HCT116 (cell line): Measurements from ENCODE around the gene KSR2. TPM values are rescaled to one million over a fixed set of nuclear protein-coding genes. Genes with fewer than 3 reads are reported as not detected.
A peak's percentile ranks its signal among the peaks of the same experiment; 100 is the strongest.

Experiments
- ATAC-seq: fragments of 200-7000 bp; cut with Tn5 transposase; 2 replicates; pipeline ENCODE4 v1.9.1; 2020; ENCODE audit warnings: mild to moderate bottlenecking, moderate library complexity
- BruUV-seq: library from RNA; stranded (reverse); fragments of 400-500 nt; replicated peaks from 2 replicates; lab custom pipeline; 2021; lab: Mats Ljungman, UMichigan
- CTCF ChIA-PET: fragments of 300-600 bp; sonication (Branson Sonifier 250); formaldehyde crosslinking; loops from one replicate; lab custom pipeline; 2021; ENCODE audit warnings: antibody characterized with exemption; lab: Charles Lee
- POLR2A ChIA-PET: fragments of 300-600, 350-600 bp; sonication (Branson Sonifier 250); formaldehyde crosslinking; loops from one replicate; lab custom pipeline; 2021; ENCODE audit warnings: antibody characterized with exemption; lab: Charles Lee
- RAD21 ChIA-PET, 2 experiments: fragments of 300-600 bp; sonication (Branson Sonifier 250); formaldehyde crosslinking; loops; one replicate each; lab custom pipeline; 2023; ENCODE audit warnings: low total read pairs in 2 of 2; ENCODE audit not compliant: uncharacterized antibody in 2 of 2, unreplicated experiment in 2 of 2, low non-redundant PET in 1 of 2; lab: Charles Lee
- DNase-seq: peaks from one replicate; pipeline ENCODE4 v3.0.0-alpha.2; 2010; ENCODE audit warnings: low read depth, low spot score
- H2AFZ ChIP-seq: fragments of 200-600 bp; shearing (Covaris generic), sonication (generic); 2 replicates; pipeline ENCODE4 v1.6.1; 2017; ENCODE audit warnings: low read depth, mixed run types, mixed read lengths, antibody characterized with exemption, low read length; ENCODE audit not compliant: poor library complexity, severe bottlenecking
- H3K27ac ChIP-seq: 2 replicates; pipeline ENCODE4 v1.5.1; 2012; ENCODE audit warnings: low read depth, low read length
- H3K27me3 ChIP-seq: fragments of 200-600 bp; sonication (generic); 2 replicates; pipeline ENCODE4 v1.6.1; 2016; ENCODE audit warnings: mixed run types, low read length, mixed read lengths; ENCODE audit not compliant: insufficient read depth
- H3K36me3 ChIP-seq, 2 experiments: fragments of 200-500 bp in 1 of 2; fragments of 200-600 bp in 1 of 2; sonication (Bioruptor generic) in 1 of 2; sonication (generic) in 1 of 2; 2 replicates each; pipeline versions ENCODE4 v1.5.1 to v1.6.1; 2014 to 2016; ENCODE audit warnings: low read length in 2 of 2, inconsistent platforms in 1 of 2, mixed read lengths in 1 of 2, mixed run types in 1 of 2; ENCODE audit not compliant: insufficient read depth in 2 of 2, control insufficient read depth in 1 of 2
- H3K4me1 ChIP-seq, 2 experiments: fragments of 200-600 bp in 1 of 2; sonication (generic) in 1 of 2; 2 replicates each; pipeline versions ENCODE4 v1.5.1 to v1.6.1; 2012 to 2017; ENCODE audit warnings: low read length in 2 of 2, inconsistent platforms in 1 of 2, mild to moderate bottlenecking in 1 of 2, mixed read lengths in 1 of 2, mixed run types in 1 of 2, moderate library complexity in 1 of 2; ENCODE audit not compliant: insufficient read depth in 2 of 2, control insufficient read depth in 1 of 2
- H3K4me2 ChIP-seq: fragments of 200-600 bp; sonication (generic); 2 replicates; pipeline ENCODE4 v1.6.1; 2017; ENCODE audit warnings: mixed run types, low read length, mixed read lengths
- H3K4me3 ChIP-seq, 2 experiments: fragments of 200-600 bp in 1 of 2; sonication (generic) in 1 of 2; replicated peaks in 1 of 2; 2 replicates each; pipeline ENCODE4 v1.5.1; 2011 to 2016; ENCODE audit warnings: low read length in 2 of 2, control low read depth in 1 of 2, low read depth in 1 of 2, mild to moderate bottlenecking in 1 of 2, mixed read lengths in 1 of 2, mixed run types in 1 of 2
- H3K79me2 ChIP-seq: fragments of 200-600 bp; sonication (generic); 2 replicates; pipeline ENCODE4 v1.6.1; 2017; ENCODE audit warnings: mild to moderate bottlenecking, mixed run types, low read length, moderate library complexity, mixed read lengths; ENCODE audit not compliant: insufficient read depth
- H3K9ac ChIP-seq: fragments of 200-600 bp; sonication (generic); 2 replicates; pipeline ENCODE4 v1.6.1; 2016; ENCODE audit warnings: low read length, mixed read lengths
- H3K9me2 ChIP-seq: fragments of 200-600 bp; sonication (generic), shearing (Covaris generic); 2 replicates; pipeline ENCODE4 v1.6.1; 2017; ENCODE audit warnings: mixed run types, mild to moderate bottlenecking, moderate library complexity; ENCODE audit not compliant: insufficient read depth
- H3K9me3 ChIP-seq, 2 experiments: fragments of 200-500 bp in 1 of 2; fragments of 200-600 bp in 1 of 2; sonication (Bioruptor generic) in 1 of 2; sonication (generic) in 1 of 2; 2 replicates each; pipeline ENCODE4 v1.6.1; 2014 to 2017; ENCODE audit warnings: low read length in 2 of 2, mixed read lengths in 2 of 2, inconsistent platforms in 1 of 2, low read depth in 1 of 2, mild to moderate bottlenecking in 1 of 2, mixed run types in 1 of 2, moderate library complexity in 1 of 2; ENCODE audit not compliant: control insufficient read depth in 1 of 2, insufficient read depth in 1 of 2
- H4K20me1 ChIP-seq: fragments of 200-600 bp; sonication (generic), shearing (Covaris generic); 2 replicates; pipeline ENCODE4 v1.6.1; 2017; ENCODE audit warnings: mixed run types, mild to moderate bottlenecking, moderate library complexity; ENCODE audit not compliant: insufficient read depth
- EGR1 ChIP-seq: IDR thresholded peaks from 2 replicates; pipeline ENCODE4 v1.6.1; 2012; ENCODE audit warnings: low read depth
- ELF1 ChIP-seq: IDR thresholded peaks from 2 replicates; pipeline ENCODE4 v1.6.1; 2012; ENCODE audit warnings: low read depth, borderline replicate concordance
- EZH2 ChIP-seq: fragments of 200-600 bp; sonication (generic); IDR thresholded peaks from 2 replicates; pipeline ENCODE4 v1.6.1; 2017; ENCODE audit warnings: antibody characterized with exemption, mixed run types
- FOSL1 ChIP-seq: IDR thresholded peaks from 2 replicates; pipeline ENCODE4 v1.6.1; 2012; ENCODE audit warnings: low read depth
- JUND ChIP-seq: IDR thresholded peaks from 2 replicates; pipeline ENCODE4 v1.6.1; 2012
- POLR2A ChIP-seq: IDR thresholded peaks from 2 replicates; pipeline ENCODE4 v1.7.0; 2011; ENCODE audit warnings: borderline replicate concordance; ENCODE audit not compliant: insufficient read depth, insufficient read length; ENCODE audit errors: extremely low read depth
- RAD21 ChIP-seq: IDR thresholded peaks from 2 replicates; pipeline ENCODE4 v1.6.1; 2012; ENCODE audit warnings: low read depth, mild to moderate bottlenecking
- REST ChIP-seq: IDR thresholded peaks from 2 replicates; pipeline ENCODE4 v1.6.1; 2012; ENCODE audit warnings: low read depth
- SIN3A ChIP-seq: IDR thresholded peaks from 2 replicates; pipeline ENCODE4 v1.6.1; 2012; ENCODE audit warnings: low read depth
- SP1 ChIP-seq: IDR thresholded peaks from 2 replicates; pipeline ENCODE4 v1.6.1; 2012; ENCODE audit warnings: low read depth
- SRF ChIP-seq: IDR thresholded peaks from 2 replicates; pipeline ENCODE4 v1.6.1; 2012; ENCODE audit warnings: low read depth
- YY1 ChIP-seq: IDR thresholded peaks from 2 replicates; pipeline ENCODE4 v1.6.1; 2011; ENCODE audit warnings: low read length, low read depth, moderate library complexity, mild to moderate bottlenecking; ENCODE audit not compliant: insufficient replicate concordance; ENCODE audit errors: extremely low read depth
- ZNF274 ChIP-seq: fragments of 200-500 bp; sonication (Bioruptor generic); IDR thresholded peaks from 2 replicates; pipeline ENCODE4 v1.6.1; 2014; ENCODE audit warnings: mild to moderate bottlenecking, low read depth, low read length, inconsistent platforms
- intact Hi-C: fragments of 100-400 bp; cut with micrococcal nuclease; formaldehyde crosslinking; loops from 2 replicates; pipeline ENCODE4 v1.10.0; 2022
- total RNA-seq: library from RNA; stranded (reverse); gene quantifications from one replicate; pipeline ENCODE4 v1.2.1, GENCODE V29; 2021; ENCODE audit not compliant: unreplicated experiment
- TF ChIP-seq, protein P1 (sequence below), 3 experiments: fragments of 200-600 bp in 1 of 3; sonication (generic) in 1 of 3; IDR thresholded peaks in 2 of 3; conservative IDR thresholded peaks in 1 of 3; 2 replicates each; pipeline ENCODE4 v1.5.1; 2012 to 2017; ENCODE audit warnings: low read depth in 2 of 3, low read length in 2 of 3, antibody characterized with exemption in 1 of 3, borderline replicate concordance in 1 of 3, control low read depth in 1 of 3, mild to moderate bottlenecking in 1 of 3, mixed read lengths in 1 of 3, mixed run types in 1 of 3, moderate library complexity in 1 of 3; ENCODE audit not compliant: insufficient read depth in 1 of 3
- TF ChIP-seq, protein P2 (sequence below): IDR thresholded peaks from 2 replicates; pipeline ENCODE4 v1.6.1; 2011; ENCODE audit warnings: mild to moderate bottlenecking, low read length, moderate library complexity; ENCODE audit not compliant: insufficient replicate concordance; ENCODE audit errors: extremely low read depth

Gene KSR2
- total RNA-seq, 1 experiment from 2014 or later: 10.1 TPM

DNA sequence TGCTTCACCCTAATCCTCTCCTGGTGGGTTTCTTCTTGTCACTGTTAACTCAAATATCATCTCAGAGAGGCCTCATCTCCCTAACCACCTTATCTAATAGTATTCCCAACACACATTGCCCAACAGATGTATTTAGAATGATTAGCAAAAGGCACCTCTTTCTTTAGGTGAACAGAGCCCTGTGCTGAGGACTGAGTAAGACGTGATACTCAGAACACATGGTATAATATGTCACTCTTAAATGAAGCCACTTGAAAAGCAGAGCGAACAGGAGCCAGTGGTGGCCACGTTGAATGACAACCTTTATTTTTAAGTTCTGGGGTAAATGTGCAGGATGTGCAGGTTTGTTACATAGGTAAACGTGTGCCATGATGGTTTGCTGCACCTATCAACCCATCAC, 1.5 kb upstream of the KSR2 start (continued):
- no peak for TF ChIP-seq POLR2A
- TF ChIP-seq RAD21: no peak
- no peak for TF ChIP-seq SRF
- TF ChIP-seq EGR1: no peak
- no peak for TF ChIP-seq YY1
- no peak for TF ChIP-seq SIN3A
- no peak for TF ChIP-seq EZH2
- TF ChIP-seq, protein P1, sequence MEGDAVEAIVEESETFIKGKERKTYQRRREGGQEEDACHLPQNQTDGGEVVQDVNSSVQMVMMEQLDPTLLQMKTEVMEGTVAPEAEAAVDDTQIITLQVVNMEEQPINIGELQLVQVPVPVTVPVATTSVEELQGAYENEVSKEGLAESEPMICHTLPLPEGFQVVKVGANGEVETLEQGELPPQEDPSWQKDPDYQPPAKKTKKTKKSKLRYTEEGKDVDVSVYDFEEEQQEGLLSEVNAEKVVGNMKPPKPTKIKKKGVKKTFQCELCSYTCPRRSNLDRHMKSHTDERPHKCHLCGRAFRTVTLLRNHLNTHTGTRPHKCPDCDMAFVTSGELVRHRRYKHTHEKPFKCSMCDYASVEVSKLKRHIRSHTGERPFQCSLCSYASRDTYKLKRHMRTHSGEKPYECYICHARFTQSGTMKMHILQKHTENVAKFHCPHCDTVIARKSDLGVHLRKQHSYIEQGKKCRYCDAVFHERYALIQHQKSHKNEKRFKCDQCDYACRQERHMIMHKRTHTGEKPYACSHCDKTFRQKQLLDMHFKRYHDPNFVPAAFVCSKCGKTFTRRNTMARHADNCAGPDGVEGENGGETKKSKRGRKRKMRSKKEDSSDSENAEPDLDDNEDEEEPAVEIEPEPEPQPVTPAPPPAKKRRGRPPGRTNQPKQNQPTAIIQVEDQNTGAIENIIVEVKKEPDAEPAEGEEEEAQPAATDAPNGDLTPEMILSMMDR (IDR thresholded peaks at IDR 0.05 in 2 of 3, conservative IDR thresholded peaks at IDR 0.05 in 1 of 3; ENCODE audit: borderline replicate concordance in 1 of 3, insufficient read depth in 1 of 3, low read depth in 2 of 3, low read length in 2 of 3): no peak
- no peak for TF ChIP-seq ELF1

DNA sequence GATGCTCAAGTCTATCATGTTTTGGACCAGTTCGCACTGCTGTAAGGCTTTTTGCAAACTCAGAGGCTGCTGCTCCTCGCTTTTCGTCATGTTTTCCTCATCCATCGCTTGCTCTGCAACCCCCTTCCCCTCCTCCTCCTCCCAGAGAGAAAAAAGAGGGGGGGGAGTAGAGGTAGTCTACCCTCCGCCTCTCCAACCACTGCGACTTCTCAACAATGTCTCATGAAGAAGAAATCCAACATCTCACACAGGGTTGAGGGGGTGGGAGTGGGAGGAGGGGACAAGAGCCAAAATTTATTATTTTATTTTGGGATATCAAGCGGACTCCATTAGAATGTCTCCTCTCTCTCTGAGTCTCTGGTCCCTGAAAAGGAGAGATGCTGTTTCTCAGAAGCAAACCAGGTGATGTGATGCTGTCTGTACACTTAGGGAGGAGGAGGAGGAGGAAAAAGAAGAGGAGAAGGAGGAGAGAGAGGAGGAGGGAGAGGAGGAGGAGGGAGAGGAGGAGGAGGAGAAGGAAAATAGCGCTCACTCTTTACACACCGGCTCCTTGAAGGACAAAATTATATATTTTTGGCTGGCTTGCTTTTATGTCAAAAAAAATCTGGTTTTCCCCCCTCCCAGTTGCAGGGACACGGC, 520 bp downstream of the KSR2 start:
- Histone ChIP-seq H3K79me2 (peaks cover 8% of the 10 kb centered on the region), H3K36me3 (0 out of 4 replicates have a peak, but pooled peaks cover 0 to 4% of the 10 kb centered on the region in 2 experiments), H3K9ac (peak overlapping the region; percentile 83), H3K9me2 (no peaks in the 10 kb centered on the region), H2AFZ (peak overlapping the region; percentile 54), H3K27me3 (no peaks in the 10 kb centered on the region), H3K27ac (peak overlapping the region; percentile 80), H4K20me1 (no peaks in the 10 kb centered on the region), H3K4me1 (peaks cover 11 to 28% of the 10 kb centered on the region in 2 experiments), H3K4me3 (peak overlapping the region; percentile 87 to 89), H3K9me3 (peaks cover 0 to 18% of the 10 kb centered on the region in 2 experiments; a peak in 1 of 4 replicates), H3K4me2 (peak overlapping the region; percentile 94)
- BruUV-seq: TSS peak; percentile 52
- ChIA-PET CTCF (no interaction called here), POLR2A (interaction anchor here (0.7 to 1.5 kb wide), 2 partner anchors 18 to 1467 kb away, joined by 4 to 11 read pairs; no protein-coding TSS in a partner anchor), RAD21 (interaction anchor here (0.6 to 0.7 kb wide), 3 partner anchors 49 to 532 kb away, joined by 4 to 5 read pairs (median 5); partner anchors contain the start of gene RFC5 (in 1 of the 2))
- DNase-seq (no peak), ATAC-seq (peak; percentile 4; the same call in 1 of the 2 replicates)
- intact Hi-C loops: no loop called here
- TF ChIP-seq, protein P2, sequence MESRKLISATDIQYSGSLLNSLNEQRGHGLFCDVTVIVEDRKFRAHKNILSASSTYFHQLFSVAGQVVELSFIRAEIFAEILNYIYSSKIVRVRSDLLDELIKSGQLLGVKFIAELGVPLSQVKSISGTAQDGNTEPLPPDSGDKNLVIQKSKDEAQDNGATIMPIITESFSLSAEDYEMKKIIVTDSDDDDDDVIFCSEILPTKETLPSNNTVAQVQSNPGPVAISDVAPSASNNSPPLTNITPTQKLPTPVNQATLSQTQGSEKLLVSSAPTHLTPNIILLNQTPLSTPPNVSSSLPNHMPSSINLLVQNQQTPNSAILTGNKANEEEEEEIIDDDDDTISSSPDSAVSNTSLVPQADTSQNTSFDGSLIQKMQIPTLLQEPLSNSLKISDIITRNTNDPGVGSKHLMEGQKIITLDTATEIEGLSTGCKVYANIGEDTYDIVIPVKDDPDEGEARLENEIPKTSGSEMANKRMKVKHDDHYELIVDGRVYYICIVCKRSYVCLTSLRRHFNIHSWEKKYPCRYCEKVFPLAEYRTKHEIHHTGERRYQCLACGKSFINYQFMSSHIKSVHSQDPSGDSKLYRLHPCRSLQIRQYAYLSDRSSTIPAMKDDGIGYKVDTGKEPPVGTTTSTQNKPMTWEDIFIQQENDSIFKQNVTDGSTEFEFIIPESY: no peak
- TF ChIP-seq ZNF274 (no peak), FOSL1 (no peak), JUND (no peak), REST (no peak), EZH2 (no peak), SP1 (no peak)
